Astrocyte of the cerebellum (primary cell): ENCODE data around the gene ADAM33.

Experiments
- DNase-seq: peaks from one replicate; pipeline ENCODE4 v3.0.0-alpha.2; 2011; ENCODE audit warnings: low read depth
- H3K4me3 ChIP-seq: 2 replicates; pipeline ENCODE4 v1.5.1; 2011; ENCODE audit warnings: mild to moderate bottlenecking, low read depth, low read length, moderate library complexity
- in situ Hi-C: cut with HindIII; loops from 2 replicates; pipeline ENCODE4 v1.10.0; 2017; ENCODE audit warnings: low sequenced_read_pairs
- TF ChIP-seq, protein P1 (sequence below): IDR thresholded peaks from 2 replicates; pipeline ENCODE4 v1.5.1; 2012; ENCODE audit warnings: low read length, low read depth, moderate library complexity, mild to moderate bottlenecking; ENCODE audit errors: missing control alignments

The ADAM33 gene

GRCh38 chr20:3716195-3716834 lies 34.5 kb upstream of the ADAM33 start:
- TF ChIP-seq, protein P1, sequence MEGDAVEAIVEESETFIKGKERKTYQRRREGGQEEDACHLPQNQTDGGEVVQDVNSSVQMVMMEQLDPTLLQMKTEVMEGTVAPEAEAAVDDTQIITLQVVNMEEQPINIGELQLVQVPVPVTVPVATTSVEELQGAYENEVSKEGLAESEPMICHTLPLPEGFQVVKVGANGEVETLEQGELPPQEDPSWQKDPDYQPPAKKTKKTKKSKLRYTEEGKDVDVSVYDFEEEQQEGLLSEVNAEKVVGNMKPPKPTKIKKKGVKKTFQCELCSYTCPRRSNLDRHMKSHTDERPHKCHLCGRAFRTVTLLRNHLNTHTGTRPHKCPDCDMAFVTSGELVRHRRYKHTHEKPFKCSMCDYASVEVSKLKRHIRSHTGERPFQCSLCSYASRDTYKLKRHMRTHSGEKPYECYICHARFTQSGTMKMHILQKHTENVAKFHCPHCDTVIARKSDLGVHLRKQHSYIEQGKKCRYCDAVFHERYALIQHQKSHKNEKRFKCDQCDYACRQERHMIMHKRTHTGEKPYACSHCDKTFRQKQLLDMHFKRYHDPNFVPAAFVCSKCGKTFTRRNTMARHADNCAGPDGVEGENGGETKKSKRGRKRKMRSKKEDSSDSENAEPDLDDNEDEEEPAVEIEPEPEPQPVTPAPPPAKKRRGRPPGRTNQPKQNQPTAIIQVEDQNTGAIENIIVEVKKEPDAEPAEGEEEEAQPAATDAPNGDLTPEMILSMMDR: peak; percentile 87
- in situ Hi-C loops: no loop called here
- no peak for DNase-seq

DNA sequence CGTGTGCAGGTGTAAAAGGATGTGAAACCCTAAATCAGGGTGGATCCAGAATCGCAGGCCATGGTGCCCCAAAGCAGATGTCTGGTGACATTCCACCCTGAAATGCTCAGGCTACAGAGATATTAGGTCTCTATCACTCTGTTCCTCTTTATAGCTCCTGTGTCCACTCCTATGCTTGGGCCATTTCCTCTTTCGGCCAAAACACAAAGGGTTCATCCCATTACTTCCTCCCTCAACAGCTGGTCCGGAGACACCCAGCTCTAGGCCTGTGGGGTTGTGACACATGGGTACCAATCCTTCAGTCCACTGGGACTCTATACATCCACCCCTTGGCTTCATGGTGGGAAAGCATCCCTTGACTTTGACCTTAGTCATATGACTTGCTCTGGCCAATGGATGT lies 32.3 kb upstream of the ADAM33 start:
- in situ Hi-C loops: no loop called here
- TF ChIP-seq, protein P1: no peak

More at GRCh38 chr20:3716195-3716834, 34.5 kb upstream of the ADAM33 start:
- H3K4me3 ChIP-seq: no peak overlapping the region

DNA sequence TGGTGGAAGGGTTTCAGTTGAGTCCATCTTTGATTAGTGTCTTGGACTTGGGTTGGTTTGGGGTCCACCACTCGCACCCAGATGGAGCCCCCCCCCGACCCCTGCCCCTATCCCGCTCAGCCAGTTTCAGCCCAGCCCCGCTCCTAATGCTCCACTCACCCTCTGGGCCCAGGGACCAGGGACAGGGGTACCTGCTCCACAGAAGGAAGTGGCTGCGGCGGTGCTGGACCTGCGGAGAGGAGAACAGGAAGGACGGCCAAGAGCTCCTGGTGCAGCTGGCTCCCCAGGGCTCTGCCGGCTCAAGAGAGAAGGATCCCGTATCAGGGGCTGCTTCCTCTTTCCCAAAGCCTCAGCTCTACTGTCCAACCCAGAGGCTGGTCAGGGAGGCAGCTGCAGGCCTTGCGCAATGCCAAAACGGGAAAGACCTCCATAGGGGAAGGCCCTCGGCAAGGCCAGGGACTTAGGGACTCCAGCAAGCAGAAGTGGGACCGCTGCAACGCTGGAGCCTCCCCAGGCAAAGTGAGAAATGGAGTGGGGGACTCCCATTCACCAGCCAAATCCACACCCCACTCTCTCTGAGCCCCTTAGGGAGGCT lies 30.6 kb upstream of the ADAM33 start, which contains the start of gene SIGLEC1:
SIGLEC1 (minus strand) TSS at position 322 of the 595 bp plus-strand sequence. CDS start 5,472 bp downstream, outside the sequence.
- TF ChIP-seq, protein P1: no peak
- in situ Hi-C loops: no loop called here
- no peak within 1 kb of the TSS for H3K4me3 ChIP-seq
- no peak for DNase-seq

More for the DNA sequence above, 32.3 kb upstream of the ADAM33 start:
- DNase-seq: no peak
- H3K4me3 ChIP-seq: no peak overlapping the region

GRCh38 chr20:3711484-3711941 lies 29.7 kb upstream of the ADAM33 start:
- in situ Hi-C loops: no loop called here
- TF ChIP-seq, protein P1: no peak
- no peak overlapping the region for H3K4me3 ChIP-seq
- DNase-seq: peak; percentile 6

GRCh38 chr20:3710703-3711483 lies 29.1 kb upstream of the ADAM33 start:
- H3K4me3 ChIP-seq: no peak overlapping the region
- in situ Hi-C loops: no loop called here
- TF ChIP-seq, protein P1: peak; percentile 92
- DNase-seq: no peak

- TF ChIP-seq, protein P1: no peak
- in situ Hi-C loops: no loop called here
- no peak for DNase-seq
- no peak overlapping the region for H3K4me3 ChIP-seq
Observed at GRCh38 chr20:3710011-3710466, 28.2 kb upstream of the ADAM33 start.
